CD4-positive, alpha-beta T cell (primary cell): ENCODE measurements around the gene STK24. TPM values are rescaled to one million over a fixed set of nuclear protein-coding genes. Genes with fewer than 3 reads are reported as not detected.
A peak's percentile ranks its signal among the peaks of the same experiment; 100 is the strongest.

Source experiments
- ATAC-seq: fragments of 200-7000 bp; cut with Tn5 transposase; one replicate; pipeline ENCODE4 v1.10.0; 2022; ENCODE audit warnings: mild to moderate bottlenecking; ENCODE audit not compliant: poor library complexity
- CTCF ChIA-PET: fragments of 350-600 bp; sonication (Branson Sonifier 250); formaldehyde crosslinking; loops from one replicate; lab custom pipeline; 2021; ENCODE audit warnings: antibody characterized with exemption, inconsistent platforms; lab: Charles Lee
- POLR2A ChIA-PET: fragments of 350-600 bp; sonication (Branson Sonifier 250); formaldehyde crosslinking; loops from one replicate; lab custom pipeline; 2021; ENCODE audit warnings: antibody characterized with exemption, inconsistent platforms; lab: Charles Lee
- DNase-seq, 14 experiments: peaks; one replicate each; pipeline ENCODE4 v3.0.0-alpha.2; 2013 to 2020; ENCODE audit warnings: mixed read lengths in 2 of 14
- H3K27ac ChIP-seq, 2 donors: one replicate each; pipeline versions ENCODE4 v1.5.1 to v1.7.0; 2013; ENCODE audit warnings: low read length in 2 of 2, low read depth in 1 of 2, mild to moderate bottlenecking in 1 of 2
- H3K27me3 ChIP-seq, 2 experiments: 1 replicate in 1 of 2; 2 replicates in 1 of 2; pipeline versions ENCODE4 v1.6.1 to v1.7.0; 2013; ENCODE audit warnings: low read length in 2 of 2, control low read depth in 1 of 2, mild to moderate bottlenecking in 1 of 2, moderate library complexity in 1 of 2; ENCODE audit not compliant: insufficient read depth in 2 of 2, control insufficient read depth in 1 of 2
- H3K36me3 ChIP-seq: one replicate; pipeline ENCODE4 v1.6.1; 2013; ENCODE audit warnings: low read length, control low read depth; ENCODE audit not compliant: insufficient read depth
- H3K4me1 ChIP-seq: one replicate; pipeline ENCODE4 v1.6.1; 2013; ENCODE audit warnings: low read length, control low read depth; ENCODE audit not compliant: insufficient read depth
- H3K4me3 ChIP-seq: one replicate; pipeline ENCODE4 v1.5.1; 2013; ENCODE audit warnings: mild to moderate bottlenecking, low read length, moderate library complexity
- H3K9me3 ChIP-seq, 2 experiments: 1 replicate in 1 of 2; 2 replicates in 1 of 2; pipeline versions ENCODE4 v1.6.1 to v1.7.0; 2013; ENCODE audit warnings: low read length in 2 of 2, mild to moderate bottlenecking in 2 of 2, control low read depth in 1 of 2, moderate library complexity in 1 of 2; ENCODE audit not compliant: control insufficient read depth in 1 of 2, insufficient read depth in 1 of 2
- H3K27ac Mint-ChIP-seq: one replicate; pipeline ENCODE4 v1.8.0; 2020; ENCODE audit warnings: mixed read lengths
- H3K27me3 Mint-ChIP-seq: one replicate; pipeline ENCODE4 v1.8.0; 2021; ENCODE audit warnings: mixed read lengths
- H3K36me3 Mint-ChIP-seq: one replicate; pipeline ENCODE4 v1.8.0; 2021; ENCODE audit warnings: low read depth, mixed read lengths
- H3K4me1 Mint-ChIP-seq: one replicate; pipeline ENCODE4 v1.8.0; 2021; ENCODE audit warnings: low read depth, mixed read lengths
- H3K4me3 Mint-ChIP-seq: one replicate; pipeline ENCODE4 v1.8.0; 2020; ENCODE audit warnings: mild to moderate bottlenecking, mixed read lengths
- H3K9me3 Mint-ChIP-seq: one replicate; pipeline ENCODE4 v1.8.0; 2020; ENCODE audit warnings: mixed read lengths
- CTCF ChIP-seq: fragments of 200-600 bp; IDR thresholded peaks from one replicate; pipeline ENCODE4 v1.8.0; 2022; ENCODE audit warnings: antibody characterized with exemption, mild to moderate bottlenecking
- intact Hi-C, 2 experiments: fragments of 100-400 bp; cut with DNase I in 1 of 2; cut with micrococcal nuclease in 1 of 2; formaldehyde crosslinking; loops; one replicate each; pipeline versions ENCODE4 v1.15.1 to v1.9.0; 2023 to 2025; cut with DNase I, micrococcal nuclease
- total RNA-seq, 174 experiments: library from RNA in 2 of 174; stranded (reverse) in 2 of 174; gene quantifications; one replicate each; pipeline ENCODE4 v1.2.3 and lab custom pipeline; 2021 to 2026

Gene STK24
- total RNA-seq, 2 experiments from 2014 or later: 82.3 to 85.2 TPM

GRCh38 chr13:98549006-98549727 is 27.7 kb downstream of the STK24 start:
- H3K9me3 Mint-ChIP-seq: no peaks in the 10 kb centered on the region
- peaks cover 66% of the 10 kb centered on the region for H3K4me1 ChIP-seq
- H3K27me3 Mint-ChIP-seq: no peaks in the 10 kb centered on the region
- H3K27ac Mint-ChIP-seq: peak overlapping the region; percentile 51
- ATAC-seq (no peak), DNase-seq (peak in 1 of 14 experiments; percentile 47)
- H3K27me3 ChIP-seq: no peaks in the 10 kb centered on the region
- no peaks in the 10 kb centered on the region for H3K9me3 ChIP-seq
- no peak overlapping the region for H3K27ac ChIP-seq
- intact Hi-C loops: no loop called here
- peaks cover 40% of the 10 kb centered on the region for H3K36me3 ChIP-seq
- H3K4me1 Mint-ChIP-seq: peaks cover 90% of the 10 kb centered on the region
- TF ChIP-seq CTCF: no peak
- no peak overlapping the region for H3K4me3 ChIP-seq
- ChIA-PET CTCF (interaction anchor here (1.8 kb wide), 1 partner anchor 124 kb away, joined by 4 read pairs; no protein-coding TSS in a partner anchor), POLR2A (interaction anchor here (0.7 to 2.0 kb wide), 4 partner anchors 9 to 80 kb away, joined by 3 to 6 read pairs (median 4); no protein-coding TSS in a partner anchor)
- H3K36me3 Mint-ChIP-seq: peaks cover 66% of the 10 kb centered on the region
- peak overlapping the region; percentile 62 for H3K4me3 Mint-ChIP-seq

- TF ChIP-seq CTCF: no peak
- CTCF ChIA-PET: interaction anchor here (1.2 kb wide), 1 partner anchor 52 kb away, joined by 3 read pairs; no protein-coding TSS in a partner anchor
- DNase-seq (no peak), ATAC-seq (no peak)
- H3K36me3 ChIP-seq: peaks cover 40% of the 10 kb centered on the region
- H3K27me3 Mint-ChIP-seq: no peaks in the 10 kb centered on the region
- peak overlapping the region; percentile 63 for H3K27ac Mint-ChIP-seq
- no peak overlapping the region for H3K4me3 ChIP-seq
- H3K4me1 ChIP-seq: peaks cover 67% of the 10 kb centered on the region
- H3K9me3 ChIP-seq: no peaks in the 10 kb centered on the region
- H3K4me1 Mint-ChIP-seq: peaks cover 90% of the 10 kb centered on the region
- POLR2A ChIA-PET: interaction anchor here (0.9 to 2.0 kb wide), 2 partner anchors 9 to 14 kb away, joined by 3 to 6 read pairs; no protein-coding TSS in a partner anchor
- H3K27me3 ChIP-seq: no peaks in the 10 kb centered on the region
- H3K9me3 Mint-ChIP-seq: no peaks in the 10 kb centered on the region
- H3K4me3 Mint-ChIP-seq: peak overlapping the region; percentile 7
- intact Hi-C loops: no loop called here
- H3K36me3 Mint-ChIP-seq: peaks cover 59% of the 10 kb centered on the region
- no peak overlapping the region for H3K27ac ChIP-seq
These were observed 28.7 kb downstream of the STK24 start for GRCh38 chr13:98548230-98548629.

GRCh38 chr13:98547455-98547854 is 29.5 kb downstream of the STK24 start:
- Mint-ChIP-seq H3K4me3 (no peak overlapping the region), H3K27ac (peak overlapping the region; percentile 63), H3K36me3 (peaks cover 59% of the 10 kb centered on the region), H3K4me1 (peaks cover 92% of the 10 kb centered on the region), H3K27me3 (no peaks in the 10 kb centered on the region), H3K9me3 (no peaks in the 10 kb centered on the region)
- CTCF ChIA-PET: interaction anchor here (1.2 kb wide), 1 partner anchor 51 kb away, joined by 3 read pairs; no protein-coding TSS in a partner anchor
- H3K4me3 ChIP-seq: no peak overlapping the region
- no peak overlapping the region for H3K27ac ChIP-seq
- H3K27me3 ChIP-seq: no peaks in the 10 kb centered on the region
- no peaks in the 10 kb centered on the region for H3K9me3 ChIP-seq
- no peak for DNase-seq
- POLR2A ChIA-PET: no interaction called here
- intact Hi-C loops: no loop called here
- no peak for ATAC-seq
- H3K4me1 ChIP-seq: peaks cover 67% of the 10 kb centered on the region
- TF ChIP-seq CTCF: no peak
- H3K36me3 ChIP-seq: peaks cover 37% of the 10 kb centered on the region
